Activated CD8-positive, alpha-beta memory T cell treated with anti-CD3 and anti-CD28 coated beads, Interleukin-2, amount 50 U/mL, for 4 hours (primary cell): ENCODE data around the gene DUSP7.
"Not testable (repeated sequence)": the region's sequence is repeated elsewhere in the genome, so short reads cannot be mapped to it uniquely, and the experiment has no call there.

ENCODE experiments used
- DNase-seq: peaks from one replicate; pipeline ENCODE4 v3.0.0-alpha.2; 2020

The DUSP7 gene

GRCh38 chr3:52046186-52046901 lies 10.0 kb downstream of the DUSP7 start:
- no peak for DNase-seq

- no peak for DNase-seq
These were observed 11.3 kb downstream of the DUSP7 start for GRCh38 chr3:52044869-52045619.

DNA sequence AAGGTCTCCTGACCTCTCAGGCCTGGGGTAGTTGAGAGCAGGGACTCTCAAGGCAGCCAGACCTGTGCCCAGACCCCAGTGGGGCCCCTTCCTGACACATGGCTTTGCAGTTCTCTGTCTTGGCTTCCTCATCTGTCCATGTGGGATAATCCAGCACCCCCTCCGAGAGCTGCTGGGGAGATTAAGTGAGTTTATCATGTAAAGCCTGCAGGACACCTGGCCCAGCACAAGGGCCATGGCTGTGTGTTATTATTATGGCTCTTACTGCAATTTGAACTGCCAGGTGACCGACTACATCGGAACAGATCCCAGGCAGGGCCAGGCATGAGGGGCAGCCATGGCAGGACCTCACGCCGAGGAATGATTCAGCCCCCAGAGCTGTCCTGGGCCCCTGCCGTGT lies 12.6 kb downstream of the DUSP7 start:
- DNase-seq, result no peak

DNA sequence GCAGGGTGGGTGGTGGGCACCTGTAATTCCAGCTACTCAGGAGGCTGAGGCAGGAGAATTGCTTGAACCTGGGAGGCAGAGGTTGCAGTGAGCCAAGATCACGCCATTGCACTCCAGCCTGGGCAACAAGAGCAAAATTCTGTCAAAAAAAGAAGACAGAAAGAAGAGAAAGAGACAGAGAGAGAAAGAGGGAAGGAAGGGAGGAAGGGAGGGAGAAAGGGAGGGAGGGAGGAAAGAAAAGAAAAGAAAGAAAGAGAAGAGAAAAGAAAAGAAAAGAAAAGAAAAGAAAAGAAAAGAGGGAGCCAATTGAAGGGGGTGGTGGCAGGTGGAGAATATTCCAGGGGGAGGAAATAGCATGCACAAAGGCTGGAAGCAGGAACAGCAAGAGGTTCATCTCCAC lies 13.3 kb downstream of the DUSP7 start:
- DNase-seq, result not testable (repeated sequence)

- no peak for DNase-seq
These were observed 15.1 kb downstream of the DUSP7 start for GRCh38 chr3:52041118-52041731.

GRCh38 chr3:52040600-52040999 lies 15.8 kb downstream of the DUSP7 start:
- no peak for DNase-seq

GRCh38 chr3:52039846-52040245 lies 16.5 kb downstream of the DUSP7 start:
- DNase-seq, result no peak

- DNase-seq, result no peak
These were observed 16.9 kb downstream of the DUSP7 start for GRCh38 chr3:52039426-52039825.

DNA sequence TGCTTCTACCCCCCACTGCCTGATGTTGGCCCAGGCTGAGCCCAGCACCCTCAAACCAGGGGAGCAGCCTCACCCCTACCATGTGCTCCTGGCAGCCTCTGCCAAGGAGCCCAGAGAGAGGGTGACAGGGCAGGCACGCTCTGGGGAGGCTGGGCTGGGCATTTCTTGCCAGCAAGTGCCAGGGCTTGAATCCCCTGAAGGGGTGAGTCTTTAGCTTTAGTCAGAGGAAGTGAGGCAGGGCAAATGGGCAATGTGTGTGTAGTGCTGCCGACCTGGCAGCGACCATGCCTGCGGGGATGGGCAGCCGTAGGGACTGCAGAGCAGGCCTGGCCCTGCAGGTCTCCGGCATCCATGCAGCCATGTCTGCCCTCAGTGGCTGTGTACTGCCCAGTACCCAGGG lies 18.1 kb downstream of the DUSP7 start:
- DNase-seq, result no peak

- DNase-seq, result no peak
These were observed 19.1 kb downstream of the DUSP7 start for GRCh38 chr3:52037291-52037690.

GRCh38 chr3:52036829-52037228 lies 19.5 kb downstream of the DUSP7 start:
- DNase-seq, result no peak

DNA sequence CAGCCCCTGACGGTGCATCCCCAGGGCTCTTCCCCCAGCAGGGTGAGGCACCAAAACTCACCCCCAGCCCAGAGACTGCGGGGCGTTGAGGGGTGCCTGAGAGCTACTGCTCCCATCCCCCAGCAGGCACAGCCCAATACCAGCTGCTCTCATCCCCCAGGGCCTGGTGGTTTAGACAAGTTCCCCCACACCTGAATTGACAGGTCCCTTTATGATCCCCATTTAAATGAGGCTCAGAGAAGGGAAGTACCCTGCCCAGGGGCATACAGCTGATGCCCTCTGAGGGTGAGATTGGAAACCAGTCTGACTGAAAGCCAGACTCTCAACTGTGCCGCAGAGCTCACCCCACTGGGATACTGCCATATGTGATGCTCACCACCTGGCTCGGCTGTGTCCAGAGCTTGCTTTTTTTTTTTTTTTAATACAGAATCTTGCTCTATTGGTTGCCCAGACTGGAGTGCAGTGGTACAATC lies 20.1 kb downstream of the DUSP7 start:
- DNase-seq, result no peak

DNA sequence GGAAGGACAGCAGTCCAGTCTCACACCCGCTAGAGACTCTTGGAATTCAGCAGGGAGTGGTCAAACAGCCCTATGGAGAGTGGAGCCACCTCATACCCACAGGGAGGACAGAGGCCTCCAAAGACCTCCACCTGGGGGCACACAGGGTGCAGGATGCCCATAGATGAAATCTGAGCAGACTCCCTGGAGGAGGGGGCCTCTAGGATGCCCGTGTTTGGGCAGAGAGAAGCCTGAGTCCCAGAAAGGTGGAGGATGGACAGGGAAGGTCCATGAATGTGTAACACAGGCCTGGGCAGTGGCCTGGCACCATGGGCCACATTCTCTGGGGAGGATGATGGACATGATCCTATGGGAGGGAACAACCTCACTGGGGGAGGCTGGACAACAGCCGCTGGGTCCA lies 21.7 kb downstream of the DUSP7 start:
- no peak for DNase-seq

- DNase-seq, result no peak
These were observed 22.2 kb downstream of the DUSP7 start for GRCh38 chr3:52034212-52034611.

DNA sequence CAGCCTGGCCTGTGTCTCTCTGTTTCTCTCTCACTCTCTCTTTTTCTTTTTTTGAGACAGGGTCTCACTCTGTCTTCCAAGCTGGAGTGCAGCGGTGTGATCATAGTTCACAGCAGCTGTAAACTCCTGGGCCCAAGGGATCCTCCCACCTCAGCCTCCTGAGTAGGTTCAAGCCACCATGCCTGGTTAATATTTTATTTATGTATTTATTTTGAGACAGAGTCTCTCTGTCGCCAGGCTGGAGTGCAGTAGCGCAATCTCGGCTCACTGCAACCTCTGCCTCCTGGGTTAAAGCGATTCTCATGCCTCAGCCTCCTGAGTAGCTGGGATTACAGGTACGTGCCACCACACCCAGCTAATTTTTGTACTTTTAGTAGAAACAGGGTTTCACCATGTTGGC lies 22.6 kb downstream of the DUSP7 start:
- DNase-seq, result not testable (repeated sequence)

DNA sequence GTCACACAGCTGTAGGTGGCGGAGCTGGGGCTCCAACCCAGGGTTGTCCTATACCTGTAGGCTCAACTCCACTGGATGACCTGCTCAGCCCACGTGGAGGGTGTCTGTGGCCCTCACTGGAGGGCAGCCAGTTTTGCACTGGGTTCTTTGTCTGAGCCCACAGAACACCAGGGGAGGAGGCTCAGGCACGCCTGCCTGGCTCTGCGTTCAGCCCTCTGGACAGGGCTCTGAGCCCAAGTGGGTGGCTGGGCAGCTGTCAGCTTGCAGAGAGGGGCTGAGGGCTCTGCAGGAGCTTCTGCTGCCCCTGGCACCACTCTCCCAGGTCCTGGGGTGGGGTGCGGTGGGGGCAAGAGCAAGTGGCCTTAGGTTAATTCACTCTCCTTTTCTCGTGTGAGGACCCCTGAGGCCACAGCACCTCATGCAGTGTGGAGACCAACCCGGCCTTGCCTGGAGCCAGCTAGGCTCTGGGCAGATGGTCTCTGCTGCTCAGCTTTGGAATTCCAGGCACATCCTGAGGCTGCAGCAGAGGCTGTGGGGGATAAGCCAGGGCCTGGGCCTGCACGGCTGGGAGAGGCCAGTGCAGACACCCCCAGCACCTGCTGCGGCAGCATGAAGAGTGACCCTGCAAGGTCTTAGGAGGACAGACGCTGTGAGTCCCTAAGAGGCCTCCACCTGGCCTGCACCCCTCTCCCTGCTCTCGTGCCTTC lies 23.5 kb downstream of the DUSP7 start:
- DNase-seq, result no peak

- no peak for DNase-seq
These were observed 24.5 kb downstream of the DUSP7 start for GRCh38 chr3:52031896-52032295.

DNA sequence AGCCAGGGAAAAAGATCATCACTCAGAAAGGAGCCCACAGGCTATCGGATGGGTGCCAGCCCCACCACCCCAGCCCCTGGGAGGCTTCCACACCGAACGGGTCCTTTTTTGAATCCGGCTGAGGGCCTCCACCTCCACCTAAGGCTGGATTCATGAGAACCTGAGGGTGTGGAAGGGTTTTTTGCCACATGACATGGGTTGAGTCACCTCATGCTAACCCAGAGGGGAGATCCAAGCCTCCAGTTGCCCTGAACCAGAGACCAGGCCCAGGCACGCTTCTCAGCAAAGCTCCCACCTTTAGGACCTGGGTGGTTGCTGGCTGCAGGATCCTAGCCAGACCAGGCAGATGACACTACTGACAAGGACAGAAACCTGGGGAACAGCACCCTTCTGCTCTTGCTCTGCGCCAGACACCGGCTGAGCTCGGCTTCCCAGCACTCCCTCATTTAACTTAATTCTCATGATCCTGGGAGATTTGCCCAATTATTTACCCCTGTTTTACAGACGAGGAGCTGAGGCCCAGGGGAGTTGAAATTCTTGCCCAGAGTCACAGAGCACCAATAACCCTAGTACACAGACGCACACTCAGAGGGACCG lies 25.6 kb downstream of the DUSP7 start:
- no peak for DNase-seq

GRCh38 chr3:52029535-52029934 lies 26.8 kb downstream of the DUSP7 start:
- DNase-seq, result no peak

DNA sequence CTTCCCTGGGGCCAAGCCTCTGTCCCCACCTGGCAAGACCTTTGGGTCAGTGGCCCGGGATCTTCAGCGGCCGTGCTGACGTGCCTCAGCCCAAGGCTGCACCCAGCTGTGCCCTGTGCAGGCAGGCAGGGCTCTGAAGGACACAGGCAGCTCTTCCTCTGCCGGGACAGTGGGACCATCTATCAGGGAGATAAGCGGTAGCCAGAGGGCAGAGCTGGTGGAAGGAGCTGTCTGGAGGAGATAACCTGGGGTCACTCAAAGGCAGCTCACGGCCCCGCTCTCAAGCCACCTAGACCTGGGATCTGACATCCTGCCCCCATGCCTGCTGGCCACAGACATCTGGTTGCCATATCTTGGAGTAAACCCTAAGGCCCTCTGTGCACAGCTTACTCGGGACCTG lies 27.3 kb downstream of the DUSP7 start:
- no peak for DNase-seq

DNA sequence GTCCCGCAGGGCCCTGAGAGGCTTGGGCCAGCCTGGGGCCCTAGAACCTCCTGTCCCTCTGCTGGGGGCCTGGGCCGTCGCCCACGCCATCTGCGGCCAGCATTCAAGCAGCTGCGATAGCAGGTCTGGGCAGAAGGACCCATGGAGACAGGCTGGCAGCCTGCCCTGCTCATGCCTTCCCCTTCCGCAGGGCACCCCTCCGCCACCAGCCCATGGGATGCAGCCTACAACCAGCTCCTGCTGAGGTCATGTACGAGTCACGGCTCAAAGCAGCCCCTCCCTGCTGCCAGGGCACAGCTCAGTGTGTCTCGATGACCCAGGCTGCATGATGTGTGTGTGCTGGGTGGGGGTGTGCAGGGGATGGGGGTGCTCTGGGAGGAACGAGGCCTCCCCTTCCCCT lies 27.8 kb downstream of the DUSP7 start:
- no peak for DNase-seq

GRCh38 chr3:52026041-52026440 lies 30.3 kb downstream of the DUSP7 start:
- DNase-seq, result no peak

DNA sequence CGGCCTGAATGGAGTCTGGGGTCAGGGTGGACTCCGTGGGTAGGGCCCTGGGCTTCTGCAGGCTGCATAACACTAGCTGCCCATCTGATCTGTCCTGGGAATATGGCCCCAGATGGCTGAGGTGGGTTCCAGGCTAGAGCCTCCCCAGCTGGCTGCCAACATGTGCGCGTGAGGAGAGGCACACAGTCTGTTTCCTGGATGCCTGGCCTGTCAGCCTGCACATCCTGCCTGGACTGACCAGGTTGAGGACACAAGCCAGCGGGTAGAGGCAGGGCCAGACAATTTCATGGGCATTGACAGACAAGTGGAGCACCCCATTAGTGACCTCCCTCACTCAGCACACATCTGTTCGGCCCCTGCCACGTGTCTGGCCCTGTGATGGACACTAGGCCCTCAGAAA lies 30.9 kb downstream of the DUSP7 start:
- no peak for DNase-seq
